ENCODE results near the gene IZUMO4.

The IZUMO4 gene

GRCh38 chr19:2111886-2112285 lies 15.2 kb downstream of the IZUMO4 start:
- intact Hi-C loops (cut with DNase I; ENCODE audit: low total_unique reads), result loop anchor here (5.0 kb wide), 1 partner anchor 35 kb away; no protein-coding TSS in a partner anchor
- no peaks in the 10 kb centered on the region for H3K4me1 ChIP-seq
- no peaks in the 10 kb centered on the region for H3K27me3 ChIP-seq
- no peak overlapping the region for H3K27ac ChIP-seq
- H3K9me3 ChIP-seq, result no peaks in the 10 kb centered on the region
- peaks cover 91 to 100% (median 98%) of the 10 kb centered on the region in 3 donors for H3K36me3 ChIP-seq
- no peak for DNase-seq
- no peak for TF ChIP-seq CTCF (IDR thresholded peaks at IDR 0.05)
- no peak overlapping the region for H3K4me3 ChIP-seq

- no peak for TF ChIP-seq CTCF (IDR thresholded peaks at IDR 0.05)
- H3K27me3 ChIP-seq, result no peaks in the 10 kb centered on the region
- H3K9me3 ChIP-seq, result no peaks in the 10 kb centered on the region
- intact Hi-C loops (cut with DNase I; ENCODE audit: low total_unique reads), result loop anchor here (5.0 kb wide), 1 partner anchor 35 kb away; no protein-coding TSS in a partner anchor
- no peaks in the 10 kb centered on the region for H3K4me1 ChIP-seq
- H3K36me3 ChIP-seq, result peaks cover 97 to 100% (median 99%) of the 10 kb centered on the region in 3 donors
- no peak overlapping the region for H3K4me3 ChIP-seq
- no peak overlapping the region for H3K27ac ChIP-seq
- DNase-seq, result no peak
Measured at GRCh38 chr19:2112516-2113320, 16.0 kb downstream of the IZUMO4 start.

- Histone ChIP-seq H3K4me1 (no peaks in the 10 kb centered on the region), H3K9me3 (no peaks in the 10 kb centered on the region), H3K27me3 (no peaks in the 10 kb centered on the region), H3K27ac (no peak overlapping the region), H3K4me3 (no peak overlapping the region), H3K36me3 (peaks cover 99 to 100% (median 100%) of the 10 kb centered on the region in 3 donors)
- no peak for TF ChIP-seq CTCF (IDR thresholded peaks at IDR 0.05)
- peak in 1 of 2 donors; percentile 77 for DNase-seq
- intact Hi-C loops (cut with DNase I; ENCODE audit: low total_unique reads), result loop anchor here (5.0 kb wide), 1 partner anchor 34 kb away; no protein-coding TSS in a partner anchor
Measured at GRCh38 chr19:2113439-2114211, 16.9 kb downstream of the IZUMO4 start.

GRCh38 chr19:2114218-2114617 lies 17.5 kb downstream of the IZUMO4 start:
- Histone ChIP-seq H3K4me1 (no peaks in the 10 kb centered on the region), H3K27me3 (no peaks in the 10 kb centered on the region), H3K36me3 (peaks cover 99 to 100% (median 100%) of the 10 kb centered on the region in 3 donors), H3K4me3 (no peak overlapping the region), H3K9me3 (no peaks in the 10 kb centered on the region), H3K27ac (no peak overlapping the region)
- intact Hi-C loops (cut with DNase I; ENCODE audit: low total_unique reads), result loop anchor here (5.0 kb wide), 1 partner anchor 33 kb away; no protein-coding TSS in a partner anchor
- TF ChIP-seq CTCF (IDR thresholded peaks at IDR 0.05), result no peak
- no peak for DNase-seq

GRCh38 chr19:2114821-2115220 lies 18.1 kb downstream of the IZUMO4 start:
- intact Hi-C loops (cut with DNase I; ENCODE audit: low total_unique reads), result loop anchor here (5.0 kb wide), 1 partner anchor 32 kb away; no protein-coding TSS in a partner anchor
- TF ChIP-seq CTCF (IDR thresholded peaks at IDR 0.05), result no peak

More at GRCh38 chr19:2114821-2115220, 18.1 kb downstream of the IZUMO4 start:
- Histone ChIP-seq H3K4me1 (no peaks in the 10 kb centered on the region), H3K4me3 (no peak overlapping the region), H3K27ac (no peak overlapping the region), H3K27me3 (no peaks in the 10 kb centered on the region), H3K9me3 (no peaks in the 10 kb centered on the region), H3K36me3 (peaks cover 98 to 100% (median 99%) of the 10 kb centered on the region in 3 donors)
- no peak for DNase-seq
